Urinary bladder (tissue), 4 donors: ENCODE measurements around the gene NHERF1. TPM values are rescaled to one million over a fixed set of nuclear protein-coding genes. Genes with fewer than 3 reads are reported as not detected.

Source experiments
- DNase-seq: peaks from one replicate; pipeline ENCODE4 v3.0.0-alpha.2; 2015; ENCODE audit errors: extremely low spot score
- H3K27ac ChIP-seq: one replicate; pipeline ENCODE4 v1.5.1; 2013; ENCODE audit warnings: low read depth, mild to moderate bottlenecking, moderate library complexity
- H3K36me3 ChIP-seq: one replicate; pipeline ENCODE4 v1.6.1; 2013; ENCODE audit warnings: mild to moderate bottlenecking, moderate library complexity; ENCODE audit not compliant: insufficient read depth
- H3K4me1 ChIP-seq: one replicate; pipeline ENCODE4 v1.6.1; 2013; ENCODE audit warnings: mild to moderate bottlenecking, moderate library complexity; ENCODE audit not compliant: insufficient read depth
- H3K4me3 ChIP-seq: one replicate; pipeline ENCODE4 v1.5.1; 2013; ENCODE audit warnings: low read depth, low read length
- WGBS: extraction: QIAGEN DNeasy Blood & Tissue Kit; methylation state at CpG from one replicate; pipeline ENCODE4 v1.1.7; 2013; 5-methylcytosine and 5-hydroxymethylcytosine counted together
- polyA plus RNA-seq: library from polyadenylated mRNA; stranded (reverse); fragments of 200-250 nt; gene quantifications from one replicate; pipeline ENCODE4 v1.2.3, GENCODE V29; 2013
- total RNA-seq: library from RNA; depleted of rRNA; stranded (reverse); fragments of >200 nt; gene quantifications from one replicate; pipeline ENCODE4 v1.2.3, GENCODE V29; 2014
- donor health status: healthy with polysubstance abuse.
- donor health status: healthy.

The NHERF1 gene
- total and polyA plus RNA-seq, 2 donors = 8.5 to 16.7 TPM

DNA sequence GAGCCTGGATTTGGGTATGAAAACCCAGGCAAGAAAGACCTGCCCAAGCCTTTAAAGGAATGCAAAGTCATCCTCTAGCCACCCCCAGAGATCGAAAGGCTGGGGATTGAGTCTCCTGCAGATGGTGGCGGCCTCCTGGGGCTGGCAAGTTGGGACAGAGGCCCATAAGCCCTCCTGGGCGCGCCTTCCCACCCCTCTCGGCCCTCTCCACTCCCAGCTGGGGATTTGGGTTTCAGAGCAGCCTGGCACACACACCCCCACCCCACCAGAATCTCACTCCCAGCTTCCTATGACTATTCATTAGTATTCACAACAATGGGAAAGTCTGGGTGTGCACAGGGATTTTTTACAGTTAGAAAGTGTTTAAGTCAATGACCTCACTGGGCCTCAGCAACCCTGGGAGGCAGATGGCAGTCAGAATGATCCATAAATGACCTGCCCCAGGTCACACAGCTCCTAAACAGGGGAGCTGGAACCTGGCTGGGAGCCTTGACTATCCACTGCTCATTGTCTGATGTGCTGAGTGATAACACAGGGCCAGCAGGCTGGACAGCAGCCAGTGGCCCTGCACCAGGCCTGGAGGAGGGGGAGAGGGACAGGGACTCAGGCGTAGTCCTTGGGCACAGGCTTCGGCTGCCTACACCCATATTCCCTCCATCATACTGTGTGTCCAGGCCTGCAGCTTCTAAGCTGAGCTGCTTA, 12.1 kb downstream of the NHERF1 start:
- Histone ChIP-seq H3K4me3 (no peak overlapping the region), H3K36me3 (no peaks in the 10 kb centered on the region), H3K4me1 (peaks cover 10% of the 10 kb centered on the region), H3K27ac (no peak overlapping the region)
- DNase-seq = no peak
- WGBS = 73% methylated on average over 7 of the region's 7 CpGs

DNA sequence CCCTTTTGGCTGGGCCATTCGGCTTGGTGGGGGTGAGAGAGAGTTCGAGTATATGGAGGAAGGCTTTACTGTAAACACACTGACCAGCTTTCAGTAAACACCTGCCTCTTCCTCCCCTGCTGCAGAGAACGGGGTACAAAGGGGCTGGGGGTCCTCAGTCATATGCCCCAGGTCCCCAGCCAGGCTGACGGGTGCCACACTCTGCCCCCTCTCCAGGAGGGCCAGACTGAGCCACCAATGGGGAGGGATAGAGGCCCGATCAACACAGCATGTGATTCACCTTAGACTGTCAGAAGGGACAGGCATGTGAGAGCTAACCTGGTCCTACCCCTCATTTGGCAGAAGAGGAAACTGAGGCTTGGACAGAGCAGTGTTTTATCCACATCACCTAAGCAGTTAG, 13.0 kb downstream of the NHERF1 start:
- no peaks in the 10 kb centered on the region for H3K36me3 ChIP-seq
- H3K4me1 ChIP-seq = peaks cover 10% of the 10 kb centered on the region
- no peak overlapping the region for H3K4me3 ChIP-seq
- no peak overlapping the region for H3K27ac ChIP-seq
- 62% methylated on average over 5 of the region's 5 CpGs for WGBS
- no peak for DNase-seq

GRCh38 chr17:74761931-74762330, 13.5 kb downstream of the NHERF1 start:
- H3K4me3 ChIP-seq = no peak overlapping the region
- DNase-seq = no peak
- no peaks in the 10 kb centered on the region for H3K36me3 ChIP-seq
- no peak overlapping the region for H3K27ac ChIP-seq
- 96% methylated on average over 11 of the region's 11 CpGs for WGBS
- peaks cover 10% of the 10 kb centered on the region for H3K4me1 ChIP-seq

DNA sequence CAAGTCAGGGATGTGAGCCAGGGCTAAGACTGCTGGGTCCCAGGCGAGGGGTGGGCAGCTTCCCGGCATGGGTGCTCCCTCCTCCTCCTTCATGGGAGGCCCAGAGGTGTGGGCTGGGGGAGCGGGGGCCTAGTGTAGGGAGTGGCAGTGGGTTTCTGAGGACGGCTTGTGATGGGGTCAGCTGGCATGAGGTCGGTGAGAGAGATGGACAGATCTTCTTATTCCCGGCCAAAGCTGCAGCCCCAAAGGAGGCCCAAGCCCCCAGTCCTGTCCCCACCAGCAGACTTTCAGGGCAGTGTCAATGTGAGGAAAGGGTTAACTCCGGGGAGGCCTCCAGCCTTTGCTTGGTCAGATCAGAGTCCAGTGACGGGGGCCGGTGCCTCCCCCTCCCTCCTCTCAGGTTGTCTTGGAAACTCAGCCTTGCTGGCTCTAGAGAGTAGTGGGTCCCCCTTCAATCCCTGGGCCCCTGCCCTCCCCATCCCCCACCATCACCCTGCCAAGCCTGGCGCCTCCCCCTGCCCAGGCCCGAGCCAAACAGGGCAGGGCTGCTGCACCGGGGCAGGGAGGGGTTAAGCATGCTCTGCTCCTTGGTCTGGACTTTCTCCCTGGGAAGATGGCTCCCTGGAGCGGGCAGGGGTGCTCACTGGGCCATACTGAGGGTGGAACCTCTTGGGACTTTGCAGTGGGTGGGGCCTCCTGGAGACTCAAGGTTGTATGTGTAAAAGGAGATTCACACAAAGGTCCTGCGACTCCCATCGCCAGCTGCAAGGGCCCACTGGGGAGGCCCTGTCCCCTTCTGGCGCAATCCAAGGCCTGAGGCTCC, 15.3 kb downstream of the NHERF1 start:
- H3K4me3 ChIP-seq = no peak overlapping the region
- H3K4me1 ChIP-seq = peaks cover 2% of the 10 kb centered on the region
- DNase-seq = no peak
- H3K36me3 ChIP-seq = no peaks in the 10 kb centered on the region
- WGBS = 54% methylated on average over 16 of the region's 16 CpGs
- no peak overlapping the region for H3K27ac ChIP-seq

- DNase-seq = no peak
- peaks cover 2% of the 10 kb centered on the region for H3K4me1 ChIP-seq
- no peak overlapping the region for H3K4me3 ChIP-seq
- no peak overlapping the region for H3K27ac ChIP-seq
- 88% methylated on average over 4 of the region's 4 CpGs for WGBS
- H3K36me3 ChIP-seq = no peaks in the 10 kb centered on the region
Observed at GRCh38 chr17:74764751-74765286, 16.4 kb downstream of the NHERF1 start.

- Histone ChIP-seq H3K4me1 (no peaks in the 10 kb centered on the region), H3K36me3 (no peaks in the 10 kb centered on the region), H3K4me3 (no peak overlapping the region), H3K27ac (no peak overlapping the region)
- WGBS = 80% methylated on average over 2 of the region's 2 CpGs
- no peak for DNase-seq
Observed at GRCh38 chr17:74766413-74766812, 18.0 kb downstream of the NHERF1 start.

DNA sequence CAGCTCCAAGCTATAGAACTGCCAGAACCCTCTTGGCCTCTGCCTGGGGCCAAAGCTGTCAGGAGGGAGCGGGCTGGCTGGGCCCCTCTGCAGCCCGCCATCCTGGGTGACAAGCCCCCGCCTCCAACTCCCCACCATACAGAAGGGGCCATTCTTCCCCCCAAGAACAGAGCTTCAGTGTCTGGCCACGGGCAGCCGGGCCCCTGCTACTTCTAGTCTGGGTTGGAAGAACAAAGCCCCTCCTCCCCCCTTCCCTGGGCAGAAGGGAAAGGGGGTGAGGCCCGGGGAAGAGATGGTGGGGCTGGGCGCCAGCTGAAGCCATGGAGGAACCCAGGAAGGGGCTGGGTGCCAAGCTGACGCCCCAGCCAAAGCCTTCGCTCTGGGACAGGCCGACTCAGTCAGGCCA, 18.7 kb downstream of the NHERF1 start:
- Histone ChIP-seq H3K4me3 (no peak overlapping the region), H3K27ac (no peak overlapping the region), H3K4me1 (no peaks in the 10 kb centered on the region), H3K36me3 (no peaks in the 10 kb centered on the region)
- DNase-seq = no peak
- WGBS = 47% methylated on average over 10 of the region's 10 CpGs

DNA sequence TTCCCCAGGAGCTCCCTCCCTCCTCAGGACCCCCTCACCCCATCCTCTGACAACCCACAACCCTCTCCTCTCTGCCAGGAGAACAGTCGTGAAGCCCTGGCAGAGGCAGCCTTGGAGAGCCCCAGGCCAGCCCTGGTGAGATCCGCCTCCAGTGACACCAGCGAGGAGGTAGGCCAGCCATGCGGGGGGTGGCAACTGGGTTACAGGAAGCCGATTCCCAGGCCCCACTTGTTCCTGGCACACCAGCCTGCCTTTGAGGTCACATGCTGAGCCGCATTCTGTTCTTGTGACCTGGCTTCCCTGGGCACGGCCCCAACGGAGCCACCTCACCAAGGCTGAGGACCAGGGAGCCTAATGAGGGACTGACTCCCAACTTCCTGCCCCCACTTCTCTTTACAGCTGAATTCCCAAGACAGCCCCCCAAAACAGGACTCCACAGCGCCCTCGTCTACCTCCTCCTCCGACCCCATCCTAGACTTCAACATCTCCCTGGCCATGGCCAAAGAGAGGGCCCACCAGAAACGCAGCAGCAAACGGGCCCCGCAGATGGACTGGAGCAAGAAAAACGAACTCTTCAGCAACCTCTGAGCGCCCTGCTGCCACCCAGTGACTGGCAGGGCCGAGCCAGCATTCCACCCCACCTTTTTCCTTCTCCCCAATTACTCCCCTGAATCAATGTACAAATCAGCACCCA, 19.8 kb downstream of the NHERF1 start:
- DNase-seq = no peak
- 67% methylated on average over 17 of the region's 17 CpGs for WGBS
- H3K4me3 ChIP-seq = no peak overlapping the region
- no peak overlapping the region for H3K27ac ChIP-seq
- H3K36me3 ChIP-seq = no peaks in the 10 kb centered on the region
- no peaks in the 10 kb centered on the region for H3K4me1 ChIP-seq

GRCh38 chr17:74768763-74769114, 20.3 kb downstream of the NHERF1 start:
- no peak overlapping the region for H3K4me3 ChIP-seq
- DNase-seq = no peak
- H3K4me1 ChIP-seq = no peaks in the 10 kb centered on the region
- H3K36me3 ChIP-seq = no peaks in the 10 kb centered on the region
- H3K27ac ChIP-seq = no peak overlapping the region
- 84% methylated on average over 7 of the region's 7 CpGs for WGBS

DNA sequence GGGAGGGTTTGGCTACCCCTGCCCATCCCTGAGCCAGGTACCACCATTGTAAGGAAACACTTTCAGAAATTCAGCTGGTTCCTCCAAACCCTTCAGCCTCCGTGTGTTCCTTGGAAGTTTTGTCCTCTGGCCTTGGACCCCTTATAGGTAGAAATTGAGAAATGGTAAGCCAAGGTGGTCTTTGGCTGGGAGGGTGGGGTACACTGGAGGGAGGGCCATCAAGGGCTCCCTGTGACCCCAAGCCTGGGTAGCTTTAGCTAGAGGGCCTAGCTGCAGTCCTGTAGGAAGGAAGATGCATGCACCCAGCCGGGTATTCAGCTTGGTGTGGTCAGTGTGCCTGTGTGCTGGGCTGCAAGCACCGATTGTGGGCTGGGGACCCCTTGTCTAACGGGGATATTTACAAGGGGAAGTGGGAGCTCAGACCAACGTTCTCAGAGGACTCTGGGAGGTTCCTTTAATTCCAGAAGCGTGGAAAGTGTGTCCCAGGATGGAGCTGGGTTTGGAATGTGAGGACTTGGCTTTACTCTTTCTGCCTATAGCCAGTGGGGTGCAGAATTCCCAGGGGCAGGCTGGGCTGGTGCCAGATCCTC, 20.9 kb downstream of the NHERF1 start:
- H3K27ac ChIP-seq = no peak overlapping the region
- 51% methylated on average over 6 of the region's 6 CpGs for WGBS
- no peaks in the 10 kb centered on the region for H3K4me1 ChIP-seq
- no peak for DNase-seq
- no peak overlapping the region for H3K4me3 ChIP-seq
- H3K36me3 ChIP-seq = no peaks in the 10 kb centered on the region

- H3K4me3 ChIP-seq = no peak overlapping the region
- no peaks in the 10 kb centered on the region for H3K36me3 ChIP-seq
- no peaks in the 10 kb centered on the region for H3K4me1 ChIP-seq
- no peak for DNase-seq
- 63% methylated on average over 5 of the region's 5 CpGs for WGBS
- no peak overlapping the region for H3K27ac ChIP-seq
Observed at GRCh38 chr17:74769856-74770497, 21.5 kb downstream of the NHERF1 start.

DNA sequence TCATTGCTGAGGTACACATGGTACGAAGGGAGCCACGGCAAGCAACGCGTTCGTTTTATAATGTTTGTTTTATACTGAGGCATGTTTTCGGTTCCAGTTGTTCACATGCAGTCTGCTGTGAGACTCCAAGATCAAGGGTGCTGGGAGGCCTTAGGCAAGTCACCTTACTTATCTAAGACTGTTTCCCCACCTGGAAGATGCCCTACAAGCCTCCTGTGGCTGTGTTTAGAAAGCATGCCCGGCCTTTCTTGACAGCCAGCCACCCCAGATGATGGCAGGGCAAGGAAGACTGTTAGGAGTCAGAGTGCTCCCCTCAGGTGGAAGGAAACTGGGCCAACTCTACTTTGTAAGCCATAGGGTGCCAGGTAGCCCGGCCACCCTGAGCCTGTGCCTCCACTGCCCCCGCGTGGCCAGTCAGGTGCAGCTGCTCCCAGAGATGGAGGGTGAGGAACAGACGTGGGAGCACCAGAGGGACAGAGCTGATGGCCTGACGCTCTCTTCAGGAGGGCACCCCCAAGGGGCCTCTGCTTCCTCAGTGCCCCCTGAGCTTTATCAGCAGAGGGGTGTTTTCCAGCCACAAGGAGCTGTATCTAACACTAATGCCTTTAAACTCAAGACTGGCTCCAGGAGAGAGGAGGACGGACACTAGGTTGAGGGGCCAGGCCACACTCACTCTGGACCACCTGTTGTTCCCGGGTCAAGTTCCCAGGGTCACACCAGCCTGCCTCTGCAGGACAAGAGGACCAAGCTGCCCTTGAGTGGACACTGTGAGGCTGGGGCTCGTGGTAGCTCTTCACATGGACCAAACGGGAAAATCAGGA, 22.3 kb downstream of the NHERF1 start:
- no peaks in the 10 kb centered on the region for H3K36me3 ChIP-seq
- WGBS = 59% methylated on average over 16 of the region's 16 CpGs
- no peak for DNase-seq
- no peak overlapping the region for H3K27ac ChIP-seq
- H3K4me1 ChIP-seq = no peaks in the 10 kb centered on the region
- no peak overlapping the region for H3K4me3 ChIP-seq
